Loucy (cell line): Measurements from ENCODE around the gene TRPV4.

Experiments used
- H2AFZ ChIP-seq: fragments of 200-600 bp; sonication (generic); 2 replicates; pipeline ENCODE4 v1.6.0; 2016; ENCODE audit warnings: antibody characterized with exemption, mild to moderate bottlenecking, low read length, moderate library complexity
- H3F3A ChIP-seq: fragments of 200-600 bp; 2 replicates; pipeline ENCODE4 v1.6.0; 2016; ENCODE audit warnings: antibody characterized with exemption, low read depth, mild to moderate bottlenecking
- H3K27me3 ChIP-seq: fragments of 200-600 bp; sonication (generic); 2 replicates; pipeline ENCODE4 v1.6.1; 2014; ENCODE audit warnings: low read length, mild to moderate bottlenecking; ENCODE audit not compliant: insufficient read depth, poor library complexity, severe bottlenecking
- H3K36me3 ChIP-seq: fragments of 200-600 bp; sonication (generic); 2 replicates; pipeline ENCODE4 v1.6.1; 2016; ENCODE audit warnings: low read length; ENCODE audit not compliant: insufficient read depth
- H3K4me1 ChIP-seq: fragments of 200-600 bp; sonication (generic); 2 replicates; pipeline ENCODE4 v1.5.1; 2014; ENCODE audit warnings: low read length, mild to moderate bottlenecking; ENCODE audit not compliant: insufficient read depth, poor library complexity, severe bottlenecking
- H3K4me2 ChIP-seq: fragments of 200-600 bp; sonication (generic); 2 replicates; pipeline ENCODE4 v1.6.0; 2014; ENCODE audit warnings: antibody characterized with exemption, low read length, low read depth, mild to moderate bottlenecking; ENCODE audit not compliant: poor library complexity, severe bottlenecking
- H3K4me3 ChIP-seq: fragments of 200-600 bp; sonication (generic); 2 replicates; pipeline ENCODE4 v1.5.1; 2014; ENCODE audit warnings: low read length, mild to moderate bottlenecking, mixed read lengths; ENCODE audit not compliant: poor library complexity, severe bottlenecking
- H3K79me2 ChIP-seq: fragments of 200-600 bp; sonication (generic); 2 replicates; pipeline ENCODE4 v1.6.1; 2014; ENCODE audit warnings: low read length; ENCODE audit not compliant: insufficient read depth
- H3K9ac ChIP-seq: fragments of 200-600 bp; sonication (generic); 2 replicates; pipeline ENCODE4 v1.6.0; 2014; ENCODE audit warnings: mild to moderate bottlenecking, low read depth, low read length, moderate library complexity; ENCODE audit not compliant: poor library complexity, severe bottlenecking
- H3K9me2 ChIP-seq: fragments of 200-600 bp; sonication (generic); replicated peaks from 2 replicates; pipeline ENCODE4 v1.6.1; 2016; ENCODE audit warnings: low read depth, low read length, mixed read lengths
- H3K9me3 ChIP-seq: fragments of 200-600 bp; sonication (generic); 2 replicates; pipeline ENCODE4 v1.6.1; 2014; ENCODE audit warnings: mild to moderate bottlenecking, antibody characterized with exemption, low read length, low read depth; ENCODE audit not compliant: insufficient read depth
- H4K20me1 ChIP-seq: fragments of 200-600 bp; sonication (generic); 2 replicates; pipeline ENCODE4 v1.6.0; 2014; ENCODE audit warnings: antibody characterized with exemption, low read length, mild to moderate bottlenecking; ENCODE audit not compliant: insufficient read depth, poor library complexity, severe bottlenecking
- CTCF ChIP-seq: fragments of 200-600 bp; sonication (generic); conservative IDR thresholded peaks from 2 replicates; pipeline ENCODE4 v1.5.1; 2014; ENCODE audit warnings: mild to moderate bottlenecking, antibody characterized with exemption, low read length
- EZH2phosphoT487 ChIP-seq: fragments of 200-600 bp; IDR thresholded peaks from 2 replicates; pipeline ENCODE4 v1.6.1; 2018; ENCODE audit warnings: antibody characterized with exemption, mild to moderate bottlenecking, moderate library complexity, borderline replicate concordance

The TRPV4 gene

GRCh38 chr12:109807954-109808643 is 25.1 kb downstream of the TRPV4 start:
- Histone ChIP-seq H3K4me3 (no peak overlapping the region), H4K20me1 (no peaks in the 10 kb centered on the region), H3K4me1 (no peaks in the 10 kb centered on the region), H3K27me3 (no peaks in the 10 kb centered on the region), H3K9me3 (no peaks in the 10 kb centered on the region), H3K79me2 (no peaks in the 10 kb centered on the region), H3K4me2 (no peak overlapping the region), H3F3A (no peaks in the 10 kb centered on the region), H3K9ac (no peak overlapping the region), H3K9me2 (no peaks in the 10 kb centered on the region), H3K36me3 (no peaks in the 10 kb centered on the region), H2AFZ (no peak overlapping the region)
- TF ChIP-seq CTCF (no peak), EZH2phosphoT487 (no peak)

- Histone ChIP-seq H3K4me3 (no peak overlapping the region), H3K79me2 (no peaks in the 10 kb centered on the region), H3F3A (no peaks in the 10 kb centered on the region), H3K9me3 (no peaks in the 10 kb centered on the region), H2AFZ (no peak overlapping the region), H3K9me2 (no peaks in the 10 kb centered on the region), H3K9ac (no peak overlapping the region), H3K4me2 (no peak overlapping the region), H4K20me1 (no peaks in the 10 kb centered on the region), H3K27me3 (no peaks in the 10 kb centered on the region), H3K36me3 (no peaks in the 10 kb centered on the region), H3K4me1 (no peaks in the 10 kb centered on the region)
- peak; percentile 98 for TF ChIP-seq CTCF
- no peak for TF ChIP-seq EZH2phosphoT487
These were observed 28.1 kb downstream of the TRPV4 start for GRCh38 chr12:109804820-109805761.

GRCh38 chr12:109803678-109804077 is 29.5 kb downstream of the TRPV4 start:
- Histone ChIP-seq H3K79me2 (no peaks in the 10 kb centered on the region), H3K4me2 (no peak overlapping the region), H2AFZ (no peak overlapping the region), H3K4me3 (no peak overlapping the region), H3K9me2 (no peaks in the 10 kb centered on the region), H4K20me1 (no peaks in the 10 kb centered on the region), H3K4me1 (no peaks in the 10 kb centered on the region), H3K9me3 (no peaks in the 10 kb centered on the region), H3F3A (no peaks in the 10 kb centered on the region), H3K9ac (no peak overlapping the region), H3K27me3 (no peaks in the 10 kb centered on the region), H3K36me3 (no peaks in the 10 kb centered on the region)
- no peak for TF ChIP-seq EZH2phosphoT487
- no peak for TF ChIP-seq CTCF
